HepG2 (cell line): Measurements from ENCODE around the gene ASAP2. TPM values are rescaled to one million over a fixed set of nuclear protein-coding genes. Genes with fewer than 3 reads are reported as not detected.

Source experiments
- ATAC-seq: fragments of 200-7000 bp; cut with Tn5 transposase; 3 replicates; pipeline ENCODE4 v1.9.1; 2020; ENCODE audit warnings: mild to moderate bottlenecking, moderate library complexity
- BruUV-seq: library from RNA; stranded (reverse); fragments of 400-500 nt; replicated peaks from 2 replicates; lab custom pipeline; 2021; lab: Mats Ljungman, UMichigan
- CTCF ChIA-PET: fragments of 300-600 bp; formaldehyde crosslinking; extraction: SDS; loops from one replicate; lab custom pipeline; 2021; ENCODE audit warnings: low total read pairs, inconsistent platforms, low intra/inter-chr PET ratio; lab: Yijun Ruan, JAX
- POLR2A ChIA-PET: fragments of 350-600 bp; sonication (Branson Sonifier 250); formaldehyde crosslinking; loops from one replicate; lab custom pipeline; 2020; ENCODE audit warnings: antibody characterized with exemption, inconsistent platforms; lab: Yijun Ruan, JAX
- DNase-seq: peaks from one replicate; pipeline ENCODE4 v3.0.0-alpha.2; 2015; ENCODE audit warnings: low spot score
- FAIRE-seq: peaks from 3 replicates; lab custom pipeline; 2011; peaks lifted over from hg19 to GRCh38; lab: Jason Lieb, UNC
- H2AFZ ChIP-seq: one replicate; pipeline ENCODE4 v1.6.1; 2011; ENCODE audit warnings: low read length, inconsistent platforms
- H3K27ac ChIP-seq: fragments of 300-600 bp; 3 replicates; pipeline ENCODE4 v1.8.0; 2011; ENCODE audit warnings: mixed run types, mild to moderate bottlenecking, mixed read lengths, low read length, inconsistent platforms; ENCODE audit not compliant: insufficient read depth; ENCODE audit errors: extremely low read length
- H3K27me3 ChIP-seq, 2 experiments: fragments of 200-600 bp in 1 of 2; 2 replicates in 1 of 2; 3 replicates in 1 of 2; pipeline versions ENCODE4 v1.6.0 to v1.8.0; 2011; ENCODE audit warnings: low read length in 2 of 2, mild to moderate bottlenecking in 2 of 2, moderate library complexity in 2 of 2, inconsistent platforms in 1 of 2; ENCODE audit not compliant: insufficient read depth in 2 of 2, control insufficient read depth in 1 of 2
- H3K36me3 ChIP-seq, 2 experiments: fragments of 200-600 bp in 1 of 2; replicated peaks in 1 of 2; 2 replicates in 1 of 2; 3 replicates in 1 of 2; pipeline versions ENCODE4 v1.5.1 to v1.8.0; 2011; ENCODE audit warnings: low read length in 2 of 2, inconsistent platforms in 1 of 2; ENCODE audit not compliant: insufficient read depth in 2 of 2, control insufficient read depth in 1 of 2
- H3K4me1 ChIP-seq: 2 replicates; pipeline ENCODE4 v1.5.1; 2012; ENCODE audit warnings: low read length, inconsistent platforms; ENCODE audit not compliant: insufficient read depth
- H3K4me2 ChIP-seq: 2 replicates; pipeline ENCODE4 v1.6.0; 2011; ENCODE audit warnings: low read depth, low read length, inconsistent platforms
- H3K4me3 ChIP-seq, 3 experiments: fragments of 200-600 bp in 1 of 3; sonication (generic), shearing (Covaris generic) in 1 of 3; replicated peaks in 1 of 3; 2 replicates each; pipeline ENCODE4 v1.5.1; 2011 to 2016; ENCODE audit warnings: low read length in 3 of 3, inconsistent platforms in 2 of 3, low read depth in 2 of 3, mild to moderate bottlenecking in 2 of 3, control low read depth in 1 of 3, mixed read lengths in 1 of 3; ENCODE audit not compliant: insufficient read depth in 1 of 3
- H3K79me2 ChIP-seq: one replicate; pipeline ENCODE4 v1.6.1; 2011; ENCODE audit warnings: low read length, inconsistent platforms; ENCODE audit not compliant: insufficient read depth
- H3K9ac ChIP-seq: 2 replicates; pipeline ENCODE4 v1.6.0; 2011; ENCODE audit warnings: mild to moderate bottlenecking, low read depth, low read length, inconsistent platforms; ENCODE audit not compliant: insufficient read depth
- H3K9me3 ChIP-seq: 2 replicates; pipeline ENCODE4 v1.5.1; 2012; ENCODE audit warnings: mild to moderate bottlenecking, low read length
- H4K20me1 ChIP-seq: 2 replicates; pipeline ENCODE4 v1.6.0; 2011; ENCODE audit warnings: inconsistent platforms, mild to moderate bottlenecking, low read length, moderate library complexity; ENCODE audit not compliant: insufficient read depth
- CEBPB ChIP-seq: IDR thresholded peaks from 2 replicates; pipeline ENCODE4 v1.6.1; 2011; ENCODE audit warnings: low read depth, low read length, improper control_type of control experiment, borderline replicate concordance
- FOXJ3 ChIP-seq: sonication (generic); formaldehyde crosslinking; IDR thresholded peaks from 2 replicates; pipeline ENCODE4 v1.4.0; 2020; ENCODE audit warnings: missing genetic modification reagents, mild to moderate bottlenecking, borderline replicate concordance
- GLMP ChIP-seq: sonication (generic); formaldehyde crosslinking; IDR thresholded peaks from 2 replicates; pipeline ENCODE4 v1.9.0; 2021; ENCODE audit warnings: missing genetic modification reagents, mild to moderate bottlenecking, borderline replicate concordance
- GRHL1 ChIP-seq: sonication (generic); formaldehyde crosslinking; conservative IDR thresholded peaks from 2 replicates; pipeline ENCODE4 v1.8.0; 2022; ENCODE audit warnings: missing genetic modification reagents
- IRF2 ChIP-seq: IDR thresholded peaks from 2 replicates; pipeline ENCODE4 v1.6.1; 2018; ENCODE audit warnings: missing genetic modification reagents, missing compliant biosample characterization
- KLF9 ChIP-seq: IDR thresholded peaks from 2 replicates; pipeline ENCODE4 v1.6.1; 2016; ENCODE audit warnings: low read depth
- KMT2B ChIP-seq: IDR thresholded peaks from 2 replicates; pipeline ENCODE4 v1.6.1; 2016; ENCODE audit warnings: missing genetic modification reagents, missing compliant biosample characterization
- MTF1 ChIP-seq: sonication (generic); formaldehyde crosslinking; IDR thresholded peaks from 2 replicates; pipeline ENCODE4 v1.5.0; 2020; ENCODE audit warnings: missing genetic modification reagents
- SIX1 ChIP-seq: sonication (generic); formaldehyde crosslinking; IDR thresholded peaks from 2 replicates; pipeline ENCODE4 v1.4.0; 2020; ENCODE audit warnings: missing genetic modification reagents, borderline replicate concordance
- SP140L ChIP-seq: sonication (generic); formaldehyde crosslinking; IDR thresholded peaks from 2 replicates; pipeline ENCODE4 v1.4.0; 2020; ENCODE audit warnings: missing genetic modification reagents, borderline replicate concordance
- TBX3 ChIP-seq: fragments of 450-650 bp; IDR thresholded peaks from 2 replicates; pipeline ENCODE4 v1.6.1; 2017; ENCODE audit warnings: antibody characterized with exemption, mild to moderate bottlenecking, inconsistent platforms, borderline replicate concordance
- XRCC5 ChIP-seq: fragments of 200-400 bp; formaldehyde crosslinking; optimal IDR thresholded peaks from 2 replicates; pipeline ENCODE3; 2017; ENCODE audit warnings: mild to moderate bottlenecking, low read length
- ZBTB49 ChIP-seq: sonication (generic); formaldehyde crosslinking; IDR thresholded peaks from 2 replicates; pipeline ENCODE4 v1.4.0; 2020; ENCODE audit warnings: missing genetic modification reagents, borderline replicate concordance
- ZFP36L2 ChIP-seq: sonication (generic); formaldehyde crosslinking; IDR thresholded peaks from 2 replicates; pipeline ENCODE4 v1.4.0; 2020; ENCODE audit warnings: missing genetic modification reagents
- ZNF616 ChIP-seq: sonication (generic); formaldehyde crosslinking; IDR thresholded peaks from 2 replicates; pipeline ENCODE4 v1.5.0; 2020; ENCODE audit warnings: low read depth, mild to moderate bottlenecking, missing genetic modification reagents
- ZNF775 ChIP-seq: sonication (generic); formaldehyde crosslinking; IDR thresholded peaks from 2 replicates; pipeline ENCODE4 v1.4.0; 2020; ENCODE audit warnings: missing genetic modification reagents, mild to moderate bottlenecking, moderate library complexity, borderline replicate concordance
- WGBS: methylation state at CpG from one replicate; pipeline ENCODE4 v1.1.6; 2017; ENCODE audit warnings: low lambda C conversion rate; 5-methylcytosine and 5-hydroxymethylcytosine counted together
- in situ Hi-C: cut with HindIII; loops from 2 replicates; pipeline ENCODE4 v1.10.0; 2017; ENCODE audit warnings: low pct_unique_long_range_greater_than_20kb; ENCODE audit not compliant: extremely low pct_ligation_motif_present
- intact Hi-C: fragments of 100-400 bp; cut with micrococcal nuclease; formaldehyde crosslinking; loops from one replicate; pipeline ENCODE4 v1.10.0; 2022; ENCODE audit not compliant: unreplicated experiment
- polyA plus RNA-seq, 8 experiments: library from polyadenylated mRNA; depleted of rRNA in 3 of 8; stranded (reverse) in 7 of 8; unstranded in 1 of 8; fragments of >200 nt; fragmentation: Illumina TruSeq in 4 of 8; extraction: Trizol in 4 of 8; gene quantifications; 2 replicates each; pipeline versions ENCODE4 v1.2.1 to v1.2.3, GENCODE V29; 2011 to 2016; ENCODE audit warnings: low read depth in 4 of 8, missing spikeins in 1 of 8, mixed read lengths in 1 of 8; ENCODE audit not compliant: insufficient read depth in 1 of 8
- total RNA-seq, 5 experiments: library from RNA; depleted of rRNA; stranded (reverse); fragments of >200 nt; fragmentation: Illumina TruSeq; extraction: Trizol; gene quantifications; 2 replicates each; pipeline ENCODE4 v1.2.3, GENCODE V29; 2016; ENCODE audit warnings: low read depth in 1 of 5

ASAP2 gene
- total and polyA plus RNA-seq, 2 of the 13 experiments (the other 11 are each of a cell fraction or from before 2014, with no cell fraction given) = 7.3 to 22.3 TPM

- TF ChIP-seq MTF1 (CRISPR knock-in tag) (no peak), GRHL1 (CRISPR knock-in tag) (no peak), FOXJ3 (CRISPR knock-in tag) (no peak), KLF9 (no peak), SP140L (CRISPR knock-in tag) (no peak), IRF2 (CRISPR knock-in tag) (no peak), CEBPB (no peak)
Observed at GRCh38 chr2:9308186-9308955, 101.8 kb downstream of the ASAP2 start (continued).

- 97% methylated on average over 9 of the region's 9 CpGs for WGBS
- ATAC-seq = no peak
- DNase-seq = no peak
- no peak for FAIRE-seq
- no TSS peak for BruUV-seq
- intact Hi-C loops = no loop called here
- 0 out of 5 replicates have a peak, but pooled peaks cover 0 to 6% of the 10 kb centered on the region in 2 experiments for H3K36me3 ChIP-seq
- no peaks in the 10 kb centered on the region for H3K79me2 ChIP-seq
- H3K4me3 ChIP-seq = no peak overlapping the region
- H3K9ac ChIP-seq = no peak overlapping the region
- no peaks in the 10 kb centered on the region for H3K27me3 ChIP-seq
- peaks cover 2% of the 10 kb centered on the region; the same call in 1 of the 2 replicates for H4K20me1 ChIP-seq
- no peak overlapping the region for H3K4me2 ChIP-seq
- ChIA-PET POLR2A (no interaction called here), CTCF (no interaction called here)
- TF ChIP-seq SIX1 (CRISPR knock-in tag) = no peak
- no peak for TF ChIP-seq TBX3
- TF ChIP-seq KMT2B (CRISPR knock-in tag) = no peak
- TF ChIP-seq ZNF775 (CRISPR knock-in tag) = no peak
- no peak for TF ChIP-seq XRCC5
- no peak for TF ChIP-seq ZNF616
- no peak for TF ChIP-seq GLMP (CRISPR knock-in tag)
- TF ChIP-seq ZFP36L2 (CRISPR knock-in tag) = no peak
- TF ChIP-seq ZBTB49 (CRISPR knock-in tag) = no peak
- H3K4me1 ChIP-seq = peaks cover 11% of the 10 kb centered on the region
- in situ Hi-C loops = no loop called here
- no peak overlapping the region for H2AFZ ChIP-seq
- H3K9me3 ChIP-seq = no peaks in the 10 kb centered on the region
- H3K27ac ChIP-seq = no peak overlapping the region
Observed at GRCh38 chr2:9309147-9309546, 102.5 kb downstream of the ASAP2 start.
